B cell (primary cell): Measurements from ENCODE around the gene TRAPPC2B. TPM values are rescaled to one million over a fixed set of nuclear protein-coding genes. Genes with fewer than 3 reads are reported as not detected.

Experiments
- ATAC-seq: fragments of 200-7000 bp; cut with Tn5 transposase; one replicate; pipeline ENCODE4 v1.10.0; 2021; ENCODE audit warnings: low read depth, mild to moderate bottlenecking, moderate number of reproducible peaks, moderate library complexity
- CTCF ChIA-PET: fragments of 350-600 bp; sonication (Branson Sonifier 250); formaldehyde crosslinking; loops from one replicate; lab custom pipeline; 2021; ENCODE audit warnings: antibody characterized with exemption, inconsistent platforms; lab: Charles Lee
- POLR2A ChIA-PET: fragments of 350-600 bp; sonication (Branson Sonifier 250); formaldehyde crosslinking; loops from one replicate; lab custom pipeline; 2021; ENCODE audit warnings: antibody characterized with exemption; lab: Charles Lee
- DNase-seq: peaks from one replicate; pipeline ENCODE4 v3.0.0; 2013
- H2AFZ ChIP-seq: 2 replicates; pipeline ENCODE4 v1.6.1; 2012; ENCODE audit warnings: mild to moderate bottlenecking, low read depth, low read length; ENCODE audit not compliant: insufficient read depth, poor library complexity, severe bottlenecking
- H3K27ac ChIP-seq, 2 donors: 1 replicate in 1 of 2; 2 replicates in 1 of 2; pipeline ENCODE4 v1.5.1; 2012 to 2013; ENCODE audit warnings: low read length in 2 of 2, mild to moderate bottlenecking in 2 of 2, moderate library complexity in 1 of 2
- H3K27me3 ChIP-seq, 4 experiments: fragments of 200-600 bp in 1 of 4; sonication (generic) in 1 of 4; replicated peaks in 1 of 4; 1 replicate in 2 of 4; 2 replicates in 2 of 4; pipeline versions ENCODE4 v1.6.1 to v1.7.0; 2013 to 2016; ENCODE audit warnings: low read length in 3 of 4, mild to moderate bottlenecking in 2 of 4, mixed read lengths in 1 of 4, moderate library complexity in 1 of 4; ENCODE audit not compliant: insufficient read depth in 4 of 4, control insufficient read depth in 3 of 4; ENCODE audit errors: control extremely low read depth in 1 of 4
- H3K36me3 ChIP-seq, 2 experiments: replicated peaks in 1 of 2; 1 replicate in 1 of 2; 2 replicates in 1 of 2; pipeline versions ENCODE4 v1.6.1 to v1.7.1; 2013; ENCODE audit warnings: low read length in 1 of 2; ENCODE audit not compliant: insufficient read depth in 2 of 2, control insufficient read depth in 1 of 2; ENCODE audit errors: control extremely low read depth in 1 of 2, extremely low read depth in 1 of 2
- H3K4me1 ChIP-seq, 2 donors: fragments of 200-600 bp in 1 of 2; sonication (generic) in 1 of 2; 1 replicate in 1 of 2; 2 replicates in 1 of 2; pipeline versions ENCODE4 v1.5.1 to v1.6.1; 2013 to 2017; ENCODE audit warnings: low read length in 2 of 2; ENCODE audit not compliant: control insufficient read depth in 2 of 2, insufficient read depth in 2 of 2
- H3K4me2 ChIP-seq: replicated peaks from 2 replicates; pipeline ENCODE3; 2012; ENCODE audit warnings: mild to moderate bottlenecking, low read depth, low read length; ENCODE audit not compliant: poor library complexity, severe bottlenecking
- H3K4me3 ChIP-seq, 5 experiments: fragments of 200-600 bp in 1 of 5; sonication (generic) in 1 of 5; 1 replicate in 3 of 5; 2 replicates in 2 of 5; pipeline versions ENCODE4 v1.5.1 to v1.7.0; 2011 to 2016; ENCODE audit warnings: low read length in 4 of 5, mild to moderate bottlenecking in 4 of 5, low read depth in 2 of 5, control low read depth in 1 of 5, moderate library complexity in 1 of 5; ENCODE audit not compliant: insufficient read depth in 1 of 5; ENCODE audit errors: control extremely low read depth in 1 of 5, extremely low read depth in 1 of 5
- H3K79me2 ChIP-seq: fragments of 200-600 bp; sonication (generic); one replicate; pipeline ENCODE4 v1.6.0; 2016; ENCODE audit warnings: low read length; ENCODE audit not compliant: control insufficient read depth, insufficient read depth
- H3K9ac ChIP-seq: fragments of 200-600 bp; sonication (generic); 2 replicates; pipeline ENCODE4 v1.6.1; 2017; ENCODE audit warnings: mild to moderate bottlenecking, low read length, moderate library complexity
- H3K9me3 ChIP-seq, 3 donors: one replicate each; pipeline versions ENCODE4 v1.6.1 to v1.7.1; 2013; ENCODE audit warnings: low read length in 2 of 3; ENCODE audit not compliant: control insufficient read depth in 2 of 3, insufficient read depth in 1 of 3; ENCODE audit errors: control extremely low read depth in 1 of 3
- H4K20me1 ChIP-seq: 2 replicates; pipeline ENCODE4 v1.6.0; 2012; ENCODE audit warnings: mild to moderate bottlenecking, low read length; ENCODE audit not compliant: insufficient read depth, control insufficient read depth, poor library complexity, severe bottlenecking
- H3K27ac Mint-ChIP-seq: one replicate; pipeline ENCODE4 v1.8.0; 2021; ENCODE audit warnings: mixed read lengths
- H3K27me3 Mint-ChIP-seq: one replicate; pipeline ENCODE4 v1.8.0; 2021; ENCODE audit warnings: mixed read lengths
- H3K4me1 Mint-ChIP-seq: one replicate; pipeline ENCODE4 v1.8.0; 2021; ENCODE audit warnings: mixed read lengths
- H3K4me3 Mint-ChIP-seq: one replicate; pipeline ENCODE4 v1.8.0; 2021; ENCODE audit warnings: mixed read lengths
- H3K9me3 Mint-ChIP-seq: one replicate; pipeline ENCODE4 v1.8.0; 2022; ENCODE audit warnings: mixed read lengths; ENCODE audit not compliant: insufficient read depth
- EZH2 ChIP-seq: IDR thresholded peaks from 2 replicates; pipeline ENCODE4 v1.6.1; 2012; ENCODE audit warnings: borderline replicate concordance, low read depth, mild to moderate bottlenecking, moderate library complexity, low read length; ENCODE audit not compliant: insufficient read depth, poor library complexity, severe bottlenecking
- WGBS: methylation state at CpG from one replicate; pipeline ENCODE4 v1.1.5; 2013; ENCODE audit warnings: missing lambda C conversion rate; ENCODE audit not compliant: insufficient coverage; 5-methylcytosine and 5-hydroxymethylcytosine counted together
- intact Hi-C: fragments of 100-400 bp; cut with micrococcal nuclease; formaldehyde crosslinking; loops from one replicate; pipeline ENCODE4 v1.10.0; 2022
- polyA plus RNA-seq: library from polyadenylated mRNA; depleted of rRNA; stranded (reverse); fragments of >200 nt; gene quantifications from 2 replicates; pipeline ENCODE4 v1.2.3, GENCODE V29; 2012
- total RNA-seq, 2 donors: library from RNA; stranded (reverse); fragments of 120-200 nt in 1 of 2; gene quantifications; 1 replicate in 1 of 2; 2 replicates in 1 of 2; pipeline versions ENCODE4 v1.2.3 to v1.2.4, GENCODE V29; 2013 to 2022
- TF ChIP-seq, protein P1 (sequence below): fragments of 200-600 bp; IDR thresholded peaks from one replicate; pipeline ENCODE4 v1.8.0; 2022; ENCODE audit warnings: antibody characterized with exemption, mild to moderate bottlenecking

The TRAPPC2B gene
- total and polyA plus RNA-seq, 2 donors (not counting 1 experiment from before 2014, with no cell fraction given): 9.6 to 29.2 TPM

GRCh38 chr19:57363688-57364181 lies 384 bp downstream of the TRAPPC2B start:
- Histone ChIP-seq H4K20me1 (no peaks in the 10 kb centered on the region), H3K9me3 (peaks cover 0 to 17% (median 0%) of the 10 kb centered on the region in 3 donors), H3K9ac (peak overlapping the region; percentile 80), H3K4me1 (peaks cover 10 to 15% of the 10 kb centered on the region in 2 donors), H3K4me3 (peak overlapping the region; percentile 56 to 80 (median 71)), H3K79me2 (peaks cover 24% of the 10 kb centered on the region), H2AFZ (peak overlapping the region; percentile 93), H3K27me3 (no peaks in the 10 kb centered on the region), H3K27ac (peak overlapping the region; percentile 85 to 97), H3K4me2 (peak overlapping the region; percentile 95), H3K36me3 (peaks cover 0 to 6% of the 10 kb centered on the region in 2 experiments)
- Mint-ChIP-seq H3K4me3 (peak overlapping the region; percentile 95), H3K9me3 (no peaks in the 10 kb centered on the region), H3K27ac (peak overlapping the region; percentile 97), H3K4me1 (peaks cover 17% of the 10 kb centered on the region), H3K27me3 (no peaks in the 10 kb centered on the region)
- DNase-seq (no peak), ATAC-seq (no peak)
- ChIA-PET POLR2A (interaction anchor here (0.9 to 1.0 kb wide), 2 partner anchors 13 to 639 kb away, joined by 3 to 5 read pairs; partner anchors contain the start of genes ZNF304 and ZNF606), CTCF (no interaction called here)
- WGBS: 3% methylated on average over 12 of the region's 18 CpGs
- intact Hi-C loops: loop anchor here (1.0 kb wide), 11 partner anchors 12 to 584 kb away; partner anchors contain the start of genes ZNF17, ZNF256, ZNF304 and ZNF416
- TF ChIP-seq, protein P1, sequence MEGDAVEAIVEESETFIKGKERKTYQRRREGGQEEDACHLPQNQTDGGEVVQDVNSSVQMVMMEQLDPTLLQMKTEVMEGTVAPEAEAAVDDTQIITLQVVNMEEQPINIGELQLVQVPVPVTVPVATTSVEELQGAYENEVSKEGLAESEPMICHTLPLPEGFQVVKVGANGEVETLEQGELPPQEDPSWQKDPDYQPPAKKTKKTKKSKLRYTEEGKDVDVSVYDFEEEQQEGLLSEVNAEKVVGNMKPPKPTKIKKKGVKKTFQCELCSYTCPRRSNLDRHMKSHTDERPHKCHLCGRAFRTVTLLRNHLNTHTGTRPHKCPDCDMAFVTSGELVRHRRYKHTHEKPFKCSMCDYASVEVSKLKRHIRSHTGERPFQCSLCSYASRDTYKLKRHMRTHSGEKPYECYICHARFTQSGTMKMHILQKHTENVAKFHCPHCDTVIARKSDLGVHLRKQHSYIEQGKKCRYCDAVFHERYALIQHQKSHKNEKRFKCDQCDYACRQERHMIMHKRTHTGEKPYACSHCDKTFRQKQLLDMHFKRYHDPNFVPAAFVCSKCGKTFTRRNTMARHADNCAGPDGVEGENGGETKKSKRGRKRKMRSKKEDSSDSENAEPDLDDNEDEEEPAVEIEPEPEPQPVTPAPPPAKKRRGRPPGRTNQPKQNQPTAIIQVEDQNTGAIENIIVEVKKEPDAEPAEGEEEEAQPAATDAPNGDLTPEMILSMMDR: no peak
- TF ChIP-seq EZH2: no peak

DNA sequence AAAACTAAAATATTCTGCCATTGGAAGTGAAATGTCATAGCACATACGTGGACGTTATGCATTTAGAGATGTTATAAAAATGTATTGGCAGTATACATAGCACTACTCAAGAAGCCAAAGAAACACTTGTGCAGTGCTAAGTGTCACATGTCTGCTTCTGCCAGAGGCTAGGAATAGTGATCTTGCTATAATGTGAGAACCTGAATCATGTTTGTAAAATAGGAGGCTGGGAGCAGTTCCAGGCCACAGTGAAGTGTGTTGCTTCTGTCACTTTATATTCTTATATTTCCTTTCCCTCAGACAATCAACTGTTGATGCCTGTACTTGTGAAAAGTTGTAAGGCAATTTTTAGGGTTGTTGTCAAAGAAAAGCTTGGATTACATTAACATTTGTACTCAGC lies 3.4 kb downstream of the TRAPPC2B start:
- Mint-ChIP-seq H3K4me3 (no peak overlapping the region), H3K27ac (no peak overlapping the region), H3K4me1 (peaks cover 16% of the 10 kb centered on the region), H3K9me3 (no peaks in the 10 kb centered on the region), H3K27me3 (no peaks in the 10 kb centered on the region)
- DNase-seq: no peak
- no peak for TF ChIP-seq EZH2
- TF ChIP-seq, protein P1: no peak
- Histone ChIP-seq H3K4me3 (no peak overlapping the region), H2AFZ (no peak overlapping the region), H3K79me2 (peaks cover 24% of the 10 kb centered on the region), H4K20me1 (no peaks in the 10 kb centered on the region), H3K27me3 (no peaks in the 10 kb centered on the region), H3K27ac (no peak overlapping the region), H3K9ac (no peak overlapping the region), H3K4me2 (no peak overlapping the region), H3K4me1 (peaks cover 10 to 15% of the 10 kb centered on the region in 2 donors), H3K36me3 (peaks cover 0 to 5% of the 10 kb centered on the region in 2 experiments), H3K9me3 (peaks cover 0 to 15% (median 0%) of the 10 kb centered on the region in 3 donors)
- POLR2A ChIA-PET: no interaction called here
- no peak for ATAC-seq
- CTCF ChIA-PET: no interaction called here
- intact Hi-C loops: no loop called here
- WGBS: no CpG with 5 or more reads among the region's 2 CpGs
